HL-60/S4 (cell line): ENCODE measurements around the gene MRPL24.

Source experiments
- in situ Hi-C: fragments of 300-500 bp; cut with MboI; formaldehyde crosslinking; loops from 2 replicates; pipeline ENCODE4 v1.14.3; 2022; ENCODE audit warnings: low sequenced_read_pairs

The MRPL24 gene

GRCh38 chr1:156744786-156745419 is 4.0 kb upstream of the MRPL24 start:
- in situ Hi-C loops: no loop called here

GRCh38 chr1:156744344-156744743 is 3.5 kb upstream of the MRPL24 start:
- in situ Hi-C loops: no loop called here

- in situ Hi-C loops: no loop called here
Measured at GRCh38 chr1:156743367-156744302, 2.7 kb upstream of the MRPL24 start.

GRCh38 chr1:156742801-156743200 is 1.9 kb upstream of the MRPL24 start:
- in situ Hi-C loops: no loop called here

GRCh38 chr1:156742017-156742416 is 1.1 kb upstream of the MRPL24 start:
- in situ Hi-C loops: no loop called here

GRCh38 chr1:156741481-156741983 is 644 bp upstream of the MRPL24 start:
- in situ Hi-C loops: no loop called here

GRCh38 chr1:156740237-156740740 is 599 bp downstream of the MRPL24 start:
- in situ Hi-C loops: no loop called here

- in situ Hi-C loops: no loop called here
Measured at GRCh38 chr1:156738916-156739315, 2.0 kb downstream of the MRPL24 start.

GRCh38 chr1:156738407-156738806 is 2.5 kb downstream of the MRPL24 start:
- in situ Hi-C loops: no loop called here

GRCh38 chr1:156733989-156734584 is 6.8 kb downstream of the MRPL24 start:
- in situ Hi-C loops: no loop called here

GRCh38 chr1:156728599-156729462 is 12.1 kb downstream of the MRPL24 start, which contains the start of gene ISG20L2:
ISG20L2 (minus strand) TSS chr1:156728766; CDS start chr1:156727652, 1,114 bp downstream.
- in situ Hi-C loops: no loop called here

- in situ Hi-C loops: no loop called here
Measured at GRCh38 chr1:156727926-156728598, 12.8 kb downstream of the MRPL24 start, which contains the start of gene METTL25B. METTL25B (plus strand) TSS chr1:156728469; CDS start chr1:156729105, 636 bp downstream.

GRCh38 chr1:156727492-156727891 is 13.4 kb downstream of the MRPL24 start:
- in situ Hi-C loops: no loop called here

- in situ Hi-C loops: no loop called here
Measured at GRCh38 chr1:156726549-156727226, 14.2 kb downstream of the MRPL24 start.

GRCh38 chr1:156725683-156726280 is 15.1 kb downstream of the MRPL24 start:
- in situ Hi-C loops: no loop called here

- in situ Hi-C loops: no loop called here
Measured at GRCh38 chr1:156721535-156721934, 19.4 kb downstream of the MRPL24 start.

- in situ Hi-C loops: no loop called here
Measured at GRCh38 chr1:156721131-156721530, 19.8 kb downstream of the MRPL24 start.

GRCh38 chr1:156717351-156717750 is 23.5 kb downstream of the MRPL24 start:
- in situ Hi-C loops: no loop called here

- in situ Hi-C loops: no loop called here
Measured at GRCh38 chr1:156714830-156715229, 26.1 kb downstream of the MRPL24 start.
